UCSD-AML1 (cell line): ENCODE data around the gene CHRND.
"Not testable (repeated sequence)": the region's sequence is repeated elsewhere in the genome, so short reads cannot be mapped to it uniquely, and the experiment has no call there.

Experiments
- DNase-seq: peaks from one replicate; lab custom pipeline; 2025; ENCODE audit not compliant: unreplicated experiment; lab: John Stamatoyannopoulos, UW

Gene CHRND

GRCh38 chr2:232524771-232525170, 1.2 kb upstream of the CHRND start:
- DNase-seq: no peak

- DNase-seq: no peak
Observed at GRCh38 chr2:232525199-232525598, 761 bp upstream of the CHRND start.

- DNase-seq: no peak
Observed at GRCh38 chr2:232526372-232526941, 497 bp downstream of the CHRND start.

GRCh38 chr2:232527905-232528470, 2.0 kb downstream of the CHRND start:
- no peak for DNase-seq

- DNase-seq: peak; percentile 57
Observed at GRCh38 chr2:232528746-232529460, 2.9 kb downstream of the CHRND start.

GRCh38 chr2:232529806-232530547, 4.0 kb downstream of the CHRND start:
- DNase-seq: no peak

GRCh38 chr2:232530626-232531260, 4.8 kb downstream of the CHRND start:
- DNase-seq: no peak

- no peak for DNase-seq
Observed at GRCh38 chr2:232532419-232532818, 6.5 kb downstream of the CHRND start.

- not testable (repeated sequence) for DNase-seq
Observed at GRCh38 chr2:232532821-232533220, 6.9 kb downstream of the CHRND start.

GRCh38 chr2:232533944-232534710, 8.2 kb downstream of the CHRND start:
- DNase-seq: no peak

GRCh38 chr2:232534940-232535651, 9.1 kb downstream of the CHRND start:
- DNase-seq: no peak

- DNase-seq: no peak
Observed at GRCh38 chr2:232535761-232536530, 10.0 kb downstream of the CHRND start.

- no peak for DNase-seq
Observed at GRCh38 chr2:232537079-232537478, 11.1 kb downstream of the CHRND start.

- no peak for DNase-seq
Observed at GRCh38 chr2:232537499-232537898, 11.5 kb downstream of the CHRND start.

- peak; percentile 51 for DNase-seq
Observed at GRCh38 chr2:232538671-232539070, 12.7 kb downstream of the CHRND start.

- DNase-seq: no peak
Observed at GRCh38 chr2:232539298-232540231, 13.6 kb downstream of the CHRND start, which contains the start of gene CHRNG. Gene CHRNG, plus strand, starts transcription at chr2:232539692. Its CDS starts 56 bp downstream, at chr2:232539748.

- no peak for DNase-seq
Observed at GRCh38 chr2:232540441-232541041, 14.6 kb downstream of the CHRND start.
